Raji (cell line): ENCODE data around the gene PTPRD.

Experiments
- POLR2A ChIP-seq: IDR thresholded peaks from 2 replicates; pipeline ENCODE4 v1.6.1; 2011; ENCODE audit warnings: low read depth, low read length, control low read depth; ENCODE audit not compliant: insufficient read depth

PTPRD gene

GRCh38 chr9:8926461-8926860 is 1686.3 kb downstream of the PTPRD start:
- TF ChIP-seq POLR2A, result no peak

- TF ChIP-seq POLR2A, result no peak
These were observed 1688.2 kb downstream of the PTPRD start for GRCh38 chr9:8924562-8924961.

- TF ChIP-seq POLR2A, result no peak
These were observed 1694.7 kb downstream of the PTPRD start for GRCh38 chr9:8917956-8918739.

- no peak for TF ChIP-seq POLR2A
These were observed 1696.0 kb downstream of the PTPRD start for GRCh38 chr9:8916771-8917170.

- no peak for TF ChIP-seq POLR2A
These were observed 1704.9 kb downstream of the PTPRD start for GRCh38 chr9:8907868-8908267.

GRCh38 chr9:8905731-8906130 is 1707.1 kb downstream of the PTPRD start:
- TF ChIP-seq POLR2A, result no peak

- TF ChIP-seq POLR2A, result no peak
These were observed 1707.9 kb downstream of the PTPRD start for GRCh38 chr9:8904771-8905515.

GRCh38 chr9:8903077-8903476 is 1709.7 kb downstream of the PTPRD start:
- no peak for TF ChIP-seq POLR2A

GRCh38 chr9:8901146-8901545 is 1711.7 kb downstream of the PTPRD start:
- no peak for TF ChIP-seq POLR2A

GRCh38 chr9:8899511-8899910 is 1713.3 kb downstream of the PTPRD start:
- TF ChIP-seq POLR2A, result no peak

GRCh38 chr9:8895861-8896224 is 1717.0 kb downstream of the PTPRD start:
- TF ChIP-seq POLR2A, result no peak

- no peak for TF ChIP-seq POLR2A
These were observed 1717.5 kb downstream of the PTPRD start for GRCh38 chr9:8895106-8895860.

GRCh38 chr9:8890695-8891094 is 1722.1 kb downstream of the PTPRD start:
- no peak for TF ChIP-seq POLR2A

GRCh38 chr9:8889100-8889499 is 1723.7 kb downstream of the PTPRD start:
- TF ChIP-seq POLR2A, result no peak

GRCh38 chr9:8888591-8888990 is 1724.2 kb downstream of the PTPRD start:
- no peak for TF ChIP-seq POLR2A

- no peak for TF ChIP-seq POLR2A
These were observed 1725.4 kb downstream of the PTPRD start for GRCh38 chr9:8887369-8887768.
